BLaER1 (cell line): ENCODE measurements around the gene PRDX5.
A peak's percentile ranks its signal among the peaks of the same experiment; 100 is the strongest.

Source experiments
- H3K27ac ChIP-seq: shearing (Covaris generic); formaldehyde crosslinking; 2 replicates; pipeline ENCODE4 v1.8.1; 2022
- H3K27me3 ChIP-seq: shearing (Covaris generic); formaldehyde crosslinking; 2 replicates; pipeline ENCODE4 v1.8.1; 2022
- H3K36me3 ChIP-seq: shearing (Covaris generic); formaldehyde crosslinking; 2 replicates; pipeline ENCODE4 v1.8.1; 2022
- H3K4me1 ChIP-seq: shearing (Covaris generic); formaldehyde crosslinking; 2 replicates; pipeline ENCODE4 v1.8.1; 2022
- H3K4me2 ChIP-seq: shearing (Covaris generic); formaldehyde crosslinking; 2 replicates; pipeline ENCODE4 v1.8.1; 2022
- H3K4me3 ChIP-seq: shearing (Covaris generic); formaldehyde crosslinking; 2 replicates; pipeline ENCODE4 v1.8.1; 2022
- H3K9ac ChIP-seq: shearing (Covaris generic); formaldehyde crosslinking; 2 replicates; pipeline ENCODE4 v1.8.1; 2022
- H3K9me3 ChIP-seq: shearing (Covaris generic); formaldehyde crosslinking; 2 replicates; pipeline ENCODE4 v1.8.1; 2022
- H4K20me1 ChIP-seq: shearing (Covaris generic); formaldehyde crosslinking; 2 replicates; pipeline ENCODE4 v1.8.1; 2022
- Cebpa-rat ChIP-seq: shearing (Covaris generic); IDR thresholded peaks from 2 replicates; pipeline ENCODE4 v1.8.1; 2022

Gene PRDX5

DNA sequence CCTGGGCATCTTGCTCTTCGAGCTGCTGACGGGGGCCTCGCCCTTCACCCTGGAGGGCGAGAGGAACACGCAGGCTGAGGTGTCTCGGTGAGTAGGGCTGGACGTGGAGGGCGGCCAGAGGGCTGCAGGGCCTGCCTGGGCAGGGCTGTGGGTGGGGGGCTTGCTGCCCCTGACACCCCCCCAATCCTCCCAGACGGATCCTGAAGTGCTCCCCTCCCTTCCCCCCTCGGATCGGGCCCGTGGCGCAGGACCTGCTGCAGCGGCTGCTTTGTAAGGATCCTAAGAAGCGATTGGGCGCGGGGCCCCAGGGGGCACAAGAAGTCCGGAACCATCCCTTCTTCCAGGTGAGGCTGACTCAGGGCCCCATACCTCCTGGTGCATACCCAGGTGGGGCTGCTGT is 43.7 kb downstream of the PRDX5 start:
- Histone ChIP-seq H3K27ac (no peak overlapping the region), H3K9me3 (no peaks in the 10 kb centered on the region), H3K9ac (no peak overlapping the region), H4K20me1 (peaks cover 19% of the 10 kb centered on the region; the same call in 1 of the 2 replicates), H3K36me3 (peaks cover 59% of the 10 kb centered on the region), H3K4me1 (peaks cover 65% of the 10 kb centered on the region), H3K4me2 (peak overlapping the region; percentile 99; the same call in 1 of the 2 replicates), H3K27me3 (no peaks in the 10 kb centered on the region), H3K4me3 (no peak overlapping the region)
- no peak for TF ChIP-seq Cebpa-rat

DNA sequence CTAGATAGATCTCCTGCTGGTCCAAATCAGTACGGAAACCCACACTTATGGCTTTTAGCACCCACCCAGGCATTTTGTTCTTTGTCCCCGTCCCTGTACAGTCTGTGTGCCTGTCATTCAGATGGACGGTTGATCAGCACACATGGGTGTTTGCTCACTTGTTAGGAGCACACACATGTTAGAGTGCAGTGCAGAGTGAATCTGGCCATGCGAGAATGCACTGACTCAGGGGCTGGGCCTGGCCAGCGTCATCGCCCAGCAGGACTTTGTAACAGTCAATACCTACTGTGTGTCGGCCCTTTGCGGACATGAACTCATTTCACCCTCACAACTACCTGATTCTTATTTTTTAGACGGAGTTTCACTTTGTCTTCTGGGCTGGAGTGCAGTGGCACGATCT is 44.4 kb downstream of the PRDX5 start:
- TF ChIP-seq Cebpa-rat = no peak
- H3K9ac ChIP-seq = no peak overlapping the region
- H3K36me3 ChIP-seq = peaks cover 66% of the 10 kb centered on the region
- no peaks in the 10 kb centered on the region for H3K27me3 ChIP-seq
- H3K9me3 ChIP-seq = no peaks in the 10 kb centered on the region
- H3K4me2 ChIP-seq = no peak overlapping the region
- H3K4me1 ChIP-seq = peaks cover 59% of the 10 kb centered on the region
- H3K4me3 ChIP-seq = no peak overlapping the region
- H4K20me1 ChIP-seq = peaks cover 19% of the 10 kb centered on the region; the same call in 1 of the 2 replicates
- no peak overlapping the region for H3K27ac ChIP-seq

DNA sequence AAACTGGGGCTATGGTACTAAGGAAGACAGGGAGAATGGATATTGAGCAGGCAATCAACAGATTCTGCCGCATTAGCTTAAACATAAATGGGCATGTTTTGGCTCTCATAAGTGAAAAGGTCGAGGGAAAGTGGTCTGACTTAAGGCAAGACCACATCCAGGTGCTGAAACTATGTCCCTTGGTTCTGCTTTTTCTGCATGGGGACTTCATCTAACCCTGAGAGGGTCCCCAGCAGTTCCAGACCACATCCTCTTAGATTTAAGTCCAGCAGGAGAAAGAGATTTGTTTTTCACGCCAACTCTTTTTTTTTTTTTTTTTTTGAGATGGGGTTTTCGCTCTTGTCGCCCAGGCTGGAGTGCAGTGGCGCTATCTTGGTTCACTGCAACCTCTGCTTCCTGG is 46.5 kb downstream of the PRDX5 start:
- peak overlapping the region; percentile 26 for H3K4me2 ChIP-seq
- H3K4me3 ChIP-seq = no peak overlapping the region
- H3K4me1 ChIP-seq = peaks cover 40% of the 10 kb centered on the region
- H3K27me3 ChIP-seq = no peaks in the 10 kb centered on the region
- no peak for TF ChIP-seq Cebpa-rat
- H3K9ac ChIP-seq = no peak overlapping the region
- peaks cover 2% of the 10 kb centered on the region for H3K9me3 ChIP-seq
- H3K36me3 ChIP-seq = peaks cover 87% of the 10 kb centered on the region
- H3K27ac ChIP-seq = no peak overlapping the region
- H4K20me1 ChIP-seq = peaks cover 18% of the 10 kb centered on the region; the same call in 1 of the 2 replicates

DNA sequence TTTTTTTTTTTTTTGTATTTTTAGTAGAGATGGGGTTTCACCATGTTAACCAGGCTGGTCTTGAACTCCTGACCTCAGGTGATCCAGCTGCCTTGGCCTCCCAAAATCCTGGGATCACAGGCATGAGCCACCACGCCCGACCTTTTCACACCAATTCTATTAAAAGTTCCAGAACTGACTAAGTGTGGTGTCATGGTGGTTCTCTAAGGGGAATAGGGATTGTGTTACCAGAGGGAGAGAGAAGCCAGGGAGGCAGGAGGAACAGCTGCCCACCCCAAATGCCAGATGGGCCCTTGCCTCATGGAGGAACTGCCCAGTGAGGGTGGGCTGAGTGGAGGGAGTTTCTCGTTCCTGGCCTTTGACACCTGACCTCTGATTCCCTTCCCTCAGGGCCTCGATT is 47.0 kb downstream of the PRDX5 start:
- TF ChIP-seq Cebpa-rat = no peak
- peak overlapping the region; percentile 26 for H3K4me2 ChIP-seq

DNA sequence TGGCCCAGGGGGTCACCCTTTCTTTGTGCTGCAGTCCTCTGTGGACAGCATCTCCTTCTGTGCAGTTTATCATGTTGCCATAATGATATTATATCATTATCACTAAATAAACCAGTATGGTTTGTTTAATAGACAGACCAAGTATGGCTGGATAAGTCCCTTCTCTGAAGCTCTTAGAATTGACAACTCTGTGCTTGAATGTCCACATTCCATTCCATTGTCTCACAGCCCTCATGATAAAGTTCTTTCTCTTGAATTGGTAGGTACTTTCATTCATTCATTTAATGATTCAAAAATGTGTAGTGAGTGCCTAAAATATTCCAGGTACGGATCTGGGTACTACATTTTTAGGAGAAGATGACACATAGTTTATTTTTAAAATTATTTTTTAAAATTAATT is 48.8 kb downstream of the PRDX5 start:
- peaks cover 40% of the 10 kb centered on the region for H3K4me1 ChIP-seq
- H3K4me2 ChIP-seq = no peak overlapping the region
- no peaks in the 10 kb centered on the region for H3K27me3 ChIP-seq
- H3K9me3 ChIP-seq = peaks cover 8% of the 10 kb centered on the region
- no peaks in the 10 kb centered on the region for H4K20me1 ChIP-seq
- H3K9ac ChIP-seq = no peak overlapping the region
- no peak overlapping the region for H3K27ac ChIP-seq
- no peak for TF ChIP-seq Cebpa-rat
- H3K4me3 ChIP-seq = no peak overlapping the region
- H3K36me3 ChIP-seq = peaks cover 89% of the 10 kb centered on the region

More for the DNA sequence above, 47.0 kb downstream of the PRDX5 start:
- peaks cover 7% of the 10 kb centered on the region for H3K9me3 ChIP-seq
- H3K27ac ChIP-seq = no peak overlapping the region
- H3K4me3 ChIP-seq = no peak overlapping the region
- no peak overlapping the region for H3K9ac ChIP-seq
- peaks cover 91% of the 10 kb centered on the region for H3K36me3 ChIP-seq
- H3K4me1 ChIP-seq = peaks cover 40% of the 10 kb centered on the region
- no peaks in the 10 kb centered on the region for H3K27me3 ChIP-seq
- peaks cover 13% of the 10 kb centered on the region; the same call in 1 of the 2 replicates for H4K20me1 ChIP-seq

DNA sequence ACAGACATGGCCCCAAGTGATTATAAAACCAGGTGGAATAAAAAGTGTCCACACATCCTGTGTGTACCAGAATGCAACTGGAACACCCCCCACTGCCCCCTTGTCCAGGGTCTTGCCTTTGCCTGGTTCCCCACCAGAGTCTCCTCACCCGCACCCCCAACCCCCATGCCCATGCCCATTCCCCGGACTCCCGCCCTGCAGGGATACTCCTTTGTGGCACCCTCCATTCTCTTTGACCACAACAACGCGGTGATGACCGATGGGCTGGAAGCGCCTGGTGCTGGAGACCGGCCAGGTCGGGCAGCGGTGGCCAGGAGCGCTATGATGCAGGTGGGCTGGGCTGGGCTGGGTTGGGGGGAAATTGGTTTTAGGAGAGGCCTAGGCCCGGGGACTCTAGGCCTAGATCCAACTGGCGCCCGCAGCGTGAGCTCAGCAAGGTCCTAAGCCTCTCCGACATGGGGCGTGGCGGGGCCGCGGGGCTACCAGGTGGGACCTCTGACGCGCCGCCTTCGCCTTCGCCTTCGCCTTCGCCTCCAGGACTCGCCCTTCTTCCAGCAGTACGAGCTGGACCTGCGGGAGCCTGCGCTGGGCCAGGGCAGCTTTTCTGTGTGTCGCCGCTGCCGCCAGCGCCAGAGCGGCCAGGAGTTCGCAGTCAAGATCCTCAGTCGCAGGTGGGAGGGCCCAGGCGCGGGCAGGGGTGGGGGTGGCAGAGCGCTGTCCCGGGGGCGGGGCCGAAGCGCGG is 50.2 kb downstream of the PRDX5 start:
- Histone ChIP-seq H3K9ac (no peak overlapping the region), H3K27me3 (no peaks in the 10 kb centered on the region), H3K4me3 (no peak overlapping the region), H3K4me2 (no peak overlapping the region), H3K9me3 (peaks cover 8% of the 10 kb centered on the region), H3K36me3 (peaks cover 75% of the 10 kb centered on the region), H3K4me1 (peaks cover 51% of the 10 kb centered on the region), H4K20me1 (no peaks in the 10 kb centered on the region), H3K27ac (no peak overlapping the region)
- TF ChIP-seq Cebpa-rat = no peak

DNA sequence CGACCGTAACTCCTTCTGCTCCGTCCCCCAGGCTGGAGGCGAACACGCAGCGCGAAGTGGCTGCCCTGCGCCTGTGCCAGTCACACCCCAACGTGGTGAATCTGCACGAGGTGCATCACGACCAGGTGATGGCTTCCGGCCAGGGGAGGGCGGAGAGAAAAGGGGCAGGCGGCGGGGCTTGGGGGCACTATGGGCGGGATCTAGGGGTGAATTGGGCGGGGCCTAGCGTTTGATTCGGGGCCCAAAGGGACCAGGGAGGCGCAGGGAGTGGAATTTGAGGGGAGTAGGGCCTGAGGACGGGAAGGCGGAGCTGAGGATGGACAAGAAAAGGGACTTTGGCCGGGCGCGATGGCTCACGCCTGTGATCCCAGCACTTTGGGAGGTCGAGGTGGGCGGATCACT is 50.8 kb downstream of the PRDX5 start:
- peaks cover 57% of the 10 kb centered on the region for H3K4me1 ChIP-seq
- H3K9ac ChIP-seq = no peak overlapping the region
- H3K9me3 ChIP-seq = peaks cover 8% of the 10 kb centered on the region
- no peaks in the 10 kb centered on the region for H3K27me3 ChIP-seq
- no peak overlapping the region for H3K4me2 ChIP-seq
- no peak overlapping the region for H3K27ac ChIP-seq
- H3K36me3 ChIP-seq = peaks cover 70% of the 10 kb centered on the region
- no peaks in the 10 kb centered on the region for H4K20me1 ChIP-seq
- H3K4me3 ChIP-seq = no peak overlapping the region
- no peak for TF ChIP-seq Cebpa-rat

DNA sequence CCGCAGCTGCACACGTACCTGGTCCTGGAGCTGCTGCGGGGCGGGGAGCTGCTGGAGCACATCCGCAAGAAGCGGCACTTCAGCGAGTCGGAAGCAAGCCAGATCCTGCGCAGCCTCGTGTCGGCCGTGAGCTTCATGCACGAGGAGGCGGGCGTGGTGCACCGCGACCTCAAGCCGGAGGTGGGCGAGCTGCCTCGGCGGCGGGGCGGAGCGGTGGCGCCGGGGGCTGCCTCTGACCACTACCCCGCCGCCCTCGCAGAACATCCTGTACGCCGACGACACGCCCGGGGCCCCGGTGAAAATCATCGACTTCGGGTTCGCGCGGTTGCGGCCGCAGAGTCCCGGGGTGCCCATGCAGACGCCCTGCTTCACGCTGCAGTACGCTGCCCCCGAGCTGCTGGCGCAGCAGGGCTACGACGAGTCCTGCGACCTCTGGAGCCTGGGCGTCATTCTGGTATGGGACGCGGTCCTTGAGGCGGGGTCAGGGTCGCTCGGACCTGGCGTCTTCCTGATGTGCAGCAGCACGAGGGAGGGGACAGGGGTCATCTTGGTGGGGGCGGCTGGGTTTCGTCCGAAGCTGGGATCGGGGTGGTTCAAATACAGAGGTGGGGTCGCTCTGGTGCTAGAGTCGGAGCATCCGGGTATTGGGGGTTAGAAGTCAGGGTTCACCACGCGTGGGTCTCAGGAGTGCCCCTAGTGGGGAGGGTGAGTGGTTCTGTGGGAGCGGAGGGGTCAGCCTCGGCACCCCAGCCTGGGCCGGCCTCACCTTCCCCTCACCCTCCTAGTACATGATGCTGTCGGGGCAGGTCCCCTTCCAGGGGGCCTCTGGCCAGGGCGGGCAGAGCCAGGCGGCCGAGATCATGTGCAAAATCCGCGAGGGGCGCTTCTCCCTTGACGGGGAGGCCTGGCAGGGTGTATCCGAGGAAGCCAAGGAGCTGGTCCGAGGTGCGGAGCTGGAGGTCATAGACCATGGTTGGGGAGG is 51.8 kb downstream of the PRDX5 start:
- TF ChIP-seq Cebpa-rat = no peak
- no peaks in the 10 kb centered on the region for H4K20me1 ChIP-seq
- H3K9me3 ChIP-seq = peaks cover 8% of the 10 kb centered on the region
- H3K4me2 ChIP-seq = peak overlapping the region; percentile 89
- H3K27ac ChIP-seq = peak overlapping the region; percentile 37
- H3K27me3 ChIP-seq = no peaks in the 10 kb centered on the region
- peaks cover 59% of the 10 kb centered on the region for H3K4me1 ChIP-seq
- H3K36me3 ChIP-seq = peaks cover 60% of the 10 kb centered on the region
- H3K4me3 ChIP-seq = no peak overlapping the region
- H3K9ac ChIP-seq = no peak overlapping the region

DNA sequence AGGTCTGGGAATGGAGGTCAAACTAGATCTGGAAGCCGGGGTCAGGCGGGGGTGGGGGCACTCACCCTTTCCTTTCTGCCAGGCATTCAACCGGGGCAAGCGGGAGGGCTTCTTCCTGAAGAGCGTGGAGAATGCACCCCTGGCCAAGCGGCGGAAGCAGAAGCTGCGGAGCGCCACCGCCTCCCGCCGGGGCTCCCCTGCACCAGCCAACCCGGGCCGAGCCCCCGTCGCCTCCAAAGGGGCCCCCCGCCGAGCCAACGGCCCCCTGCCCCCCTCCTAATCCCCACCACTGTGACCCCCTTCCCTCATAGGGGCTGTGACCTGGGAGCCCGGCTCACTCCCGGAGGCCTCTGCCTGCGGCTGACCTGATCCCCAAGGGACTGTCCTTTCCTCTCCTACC is 53.3 kb downstream of the PRDX5 start:
- H4K20me1 ChIP-seq = no peaks in the 10 kb centered on the region
- H3K4me1 ChIP-seq = peaks cover 56% of the 10 kb centered on the region
- no peak for TF ChIP-seq Cebpa-rat
- peaks cover 45% of the 10 kb centered on the region for H3K36me3 ChIP-seq
- no peaks in the 10 kb centered on the region for H3K27me3 ChIP-seq
- peak overlapping the region; percentile 89 for H3K4me2 ChIP-seq
- peak overlapping the region; percentile 46 for H3K4me3 ChIP-seq
- H3K27ac ChIP-seq = peak overlapping the region; percentile 55
- peak overlapping the region; percentile 41; the same call in 1 of the 2 replicates for H3K9ac ChIP-seq
- peaks cover 8% of the 10 kb centered on the region for H3K9me3 ChIP-seq
